ENCODE results near the gene CD22. TPM values are rescaled to one million over a fixed set of nuclear protein-coding genes. Genes with fewer than 3 reads are reported as not detected.

The CD22 gene
- total and polyA plus RNA-seq, 2 of the 8 experiments (the other 6 are each of a cell fraction or from before 2014, with no cell fraction given), result 0.06 to 0.60 TPM

GRCh38 chr19:35355791-35356460 lies 26.9 kb downstream of the CD22 start:
- Histone ChIP-seq H3K36me3 (ENCODE audit: control insufficient read depth in 2 of 4, insufficient read depth in 4 of 4, low read length in 3 of 4) (no peaks in the 10 kb centered on the region), H3K79me1 (ENCODE audit: low read depth, low read length) (no peaks in the 10 kb centered on the region), H4K20me1 (replicated peaks in 1 of 2; ENCODE audit: control insufficient read depth in 1 of 2, insufficient read depth in 2 of 2, low read length in 2 of 2) (no peaks in the 10 kb centered on the region), H2AK5ac (ENCODE audit: low read depth, low read length) (no peak overlapping the region), H3K4me1 (replicated peaks in 1 of 4; ENCODE audit: control insufficient read depth in 3 of 4, insufficient read depth in 4 of 4, low read length in 3 of 4) (no peaks in the 10 kb centered on the region; a peak in 1 of 7 replicates), H4K5ac (ENCODE audit: insufficient read length, low read depth, low read length) (no peak overlapping the region), H3K9ac (replicated peaks in 1 of 4; ENCODE audit: extremely low read depth in 1 of 4, low read depth in 3 of 4, low read length in 3 of 4) (no peak overlapping the region), H3K9me3 (ENCODE audit: insufficient read depth in 2 of 2, low read depth in 1 of 2, low read length in 1 of 2) (no peaks in the 10 kb centered on the region), H3K27ac (ENCODE audit: low read depth, low read length) (no peak overlapping the region), H4K91ac (replicated peaks; ENCODE audit: insufficient read length, low read length) (no peak overlapping the region), H3K56ac (replicated peaks; ENCODE audit: insufficient read length, low read depth, low read length) (no peak overlapping the region), H2BK20ac (ENCODE audit: low read length) (no peak overlapping the region), H2BK120ac (replicated peaks; ENCODE audit: low read depth, low read length) (no peak overlapping the region), H3K27me3 (replicated peaks in 1 of 4; ENCODE audit: control insufficient read depth in 3 of 4, extremely low read depth in 1 of 4, insufficient read depth in 3 of 4, low read length in 3 of 4) (no peaks in the 10 kb centered on the region), H3K4me2 (ENCODE audit: insufficient read depth in 1 of 2, low read depth in 2 of 2, low read length in 2 of 2) (no peak overlapping the region), H3K4me3 (ENCODE audit: extremely low read depth in 1 of 4, insufficient read depth in 2 of 4, low read depth in 3 of 4, low read length in 4 of 4) (no peak overlapping the region), H3K79me2 (ENCODE audit: control insufficient read depth in 1 of 2, insufficient read depth in 2 of 2, low read length in 2 of 2) (no peaks in the 10 kb centered on the region), H4K8ac (ENCODE audit: extremely low read depth, insufficient read depth, low read length) (no peak overlapping the region), H2BK12ac (ENCODE audit: low read depth, low read length) (no peak overlapping the region), H3K18ac (ENCODE audit: extremely low read depth, low read length) (no peak overlapping the region), H2BK15ac (ENCODE audit: low read length) (no peak overlapping the region), H3K23ac (ENCODE audit: insufficient read length) (no peak overlapping the region), H3K4ac (replicated peaks; ENCODE audit: insufficient read length, low read depth, low read length) (no peak overlapping the region), H3K14ac (ENCODE audit: insufficient read length) (no peak overlapping the region), H2BK5ac (ENCODE audit: low read depth, low read length) (no peak overlapping the region), H3K23me2 (ENCODE audit: low read depth, low read length) (no peaks in the 10 kb centered on the region), H2AFZ (ENCODE audit: low read length) (no peak overlapping the region)
- ChIA-PET CTCF (ENCODE audit: partially characterized antibody) (interaction anchor here (0.6 to 4.1 kb wide), 5 partner anchors 35 to 139 kb away, joined by 3 to 51 read pairs (median 6); no protein-coding TSS in a partner anchor), POLR2A (ENCODE audit: partially characterized antibody) (no interaction called here)
- DNase-seq (ENCODE audit: low read depth in 1 of 2, low spot score in 2 of 2) (peak in 1 of 2 experiments; percentile 38), FAIRE-seq (no peak)
- 71% methylated on average over 6 of the region's 6 CpGs; no CpG with 5 or more reads in 1 of the 2 experiments for WGBS, 2 experiments (ENCODE audit: extremely low coverage in 1 of 2, insufficient coverage in 1 of 2, insufficient read length in 1 of 2, insufficient replicate concordance in 2 of 2, low coverage in 1 of 2, low lambda C conversion rate in 2 of 2, missing lambda C conversion rate in 1 of 2)
- TF ChIP-seq POLR2AphosphoS5 (IDR thresholded peaks at IDR 0.05; ENCODE audit: low read depth, low read length), result no peak
- no peak for TF ChIP-seq BACH1 (IDR thresholded peaks at IDR 0.05; ENCODE audit: low read length)
- no peak for TF ChIP-seq SIN3A (conservative IDR thresholded peaks at IDR 0.05 in 1 of 2, IDR thresholded peaks at IDR 0.05 in 1 of 2; ENCODE audit: low read depth in 1 of 2, low read length in 2 of 2)
- TF ChIP-seq EP300 (IDR thresholded peaks at IDR 0.05; ENCODE audit: borderline replicate concordance in 1 of 2, low read depth in 2 of 2, low read length in 2 of 2), result no peak
- no peak for TF ChIP-seq CTBP2 (IDR thresholded peaks at IDR 0.05; ENCODE audit: borderline replicate concordance, insufficient read depth, insufficient read length, low read length)
- no peak for TF ChIP-seq MAX (IDR thresholded peaks at IDR 0.05)
- no peak for TF ChIP-seq EGR1 (IDR thresholded peaks at IDR 0.05; ENCODE audit: borderline replicate concordance, low read depth, low read length)
- TF ChIP-seq ASH2L (IDR thresholded peaks at IDR 0.05; ENCODE audit: low read length), result no peak

Data from H1 (cell line).